IMR-90 (cell line): ENCODE results near the gene SLC25A17. TPM values are rescaled to one million over a fixed set of nuclear protein-coding genes. Genes with fewer than 3 reads are reported as not detected.

Source experiments
- ATAC-seq: fragments of 200-7000 bp; cut with Tn5 transposase; 2 replicates; pipeline ENCODE4 v1.9.1; 2020; ENCODE audit warnings: low read depth, mild to moderate bottlenecking, moderate library complexity
- BruUV-seq: library from RNA; stranded (reverse); fragments of 400-500 nt; replicated peaks from 2 replicates; lab custom pipeline; 2021; lab: Mats Ljungman, UMichigan
- CTCF ChIA-PET: fragments of 300-600 bp; formaldehyde crosslinking; extraction: SDS; loops from one replicate; lab custom pipeline; 2021; ENCODE audit warnings: antibody characterized with exemption; lab: Yijun Ruan, JAX
- POLR2A ChIA-PET: fragments of 300-600 bp; sonication (Branson Sonifier 250); formaldehyde crosslinking; loops from one replicate; lab custom pipeline; 2022; ENCODE audit warnings: antibody characterized with exemption; ENCODE audit not compliant: unreplicated experiment; lab: Charles Lee
- DNase-seq: peaks from one replicate; pipeline ENCODE4 v3.0.0; 2013
- H2AFZ ChIP-seq: replicated peaks from 2 replicates; pipeline ENCODE3; 2013; ENCODE audit warnings: low read length, mild to moderate bottlenecking; ENCODE audit not compliant: poor library complexity
- H2AK5ac ChIP-seq: 2 replicates; pipeline ENCODE4 v1.6.1; 2013; ENCODE audit warnings: low read depth, low read length, inconsistent platforms
- H2AK9ac ChIP-seq: replicated peaks from 2 replicates; pipeline ENCODE3; 2013; ENCODE audit warnings: mild to moderate bottlenecking, low read depth, low read length, moderate library complexity; ENCODE audit not compliant: poor library complexity
- H2BK120ac ChIP-seq: 2 replicates; pipeline ENCODE4 v1.6.1; 2013; ENCODE audit warnings: low read depth, low read length, inconsistent platforms
- H2BK15ac ChIP-seq: 3 replicates; pipeline ENCODE4 v1.6.1; 2013; ENCODE audit warnings: low read depth, low read length, inconsistent platforms
- H2BK20ac ChIP-seq: 2 replicates; pipeline ENCODE4 v1.6.1; 2013; ENCODE audit warnings: low read depth, mild to moderate bottlenecking, inconsistent platforms, low read length, moderate library complexity
- H2BK5ac ChIP-seq: 2 replicates; pipeline ENCODE4 v1.6.1; 2013; ENCODE audit warnings: mild to moderate bottlenecking, low read depth, low read length, inconsistent platforms; ENCODE audit not compliant: poor library complexity, severe bottlenecking
- H3K14ac ChIP-seq: replicated peaks from 2 replicates; pipeline ENCODE4 v1.6.1; 2013; ENCODE audit warnings: low read depth, low read length, inconsistent platforms
- H3K18ac ChIP-seq: 2 replicates; pipeline ENCODE4 v1.6.1; 2013; ENCODE audit warnings: low read depth, low read length, control low read depth
- H3K23ac ChIP-seq: 2 replicates; pipeline ENCODE4 v1.6.1; 2013; ENCODE audit warnings: low read depth, low read length, inconsistent platforms
- H3K27ac ChIP-seq: 2 replicates; pipeline ENCODE4 v1.5.1; 2013; ENCODE audit warnings: mild to moderate bottlenecking, control low read depth, low read length; ENCODE audit not compliant: insufficient read depth
- H3K27me3 ChIP-seq: 2 replicates; pipeline ENCODE4 v1.6.1; 2013; ENCODE audit warnings: low read length; ENCODE audit not compliant: control insufficient read depth, insufficient read depth
- H3K36me3 ChIP-seq: 2 replicates; pipeline ENCODE4 v1.6.1; 2013; ENCODE audit warnings: low read length, mixed read lengths; ENCODE audit not compliant: control insufficient read depth, insufficient read depth
- H3K4ac ChIP-seq: 2 replicates; pipeline ENCODE4 v1.6.1; 2013; ENCODE audit warnings: low read depth, low read length, inconsistent platforms
- H3K4me1 ChIP-seq: 2 replicates; pipeline ENCODE4 v1.6.1; 2013; ENCODE audit warnings: low read length, mixed read lengths; ENCODE audit not compliant: control insufficient read depth, insufficient read depth
- H3K4me2 ChIP-seq: 2 replicates; pipeline ENCODE4 v1.6.1; 2013; ENCODE audit warnings: low read depth, mild to moderate bottlenecking, control low read depth, low read length, moderate library complexity
- H3K4me3 ChIP-seq: 2 replicates; pipeline ENCODE4 v1.5.1; 2013; ENCODE audit warnings: low read depth, mild to moderate bottlenecking, control low read depth, low read length, moderate library complexity; ENCODE audit not compliant: insufficient read depth
- H3K56ac ChIP-seq: 2 replicates; pipeline ENCODE4 v1.6.1; 2013; ENCODE audit warnings: low read length, inconsistent platforms; ENCODE audit not compliant: insufficient read depth; ENCODE audit errors: extremely low read depth
- H3K79me1 ChIP-seq, 2 experiments: 2 replicates each; pipeline ENCODE4 v1.6.1; 2013; ENCODE audit warnings: low read length in 2 of 2, inconsistent platforms in 1 of 2, low read depth in 1 of 2
- H3K9ac ChIP-seq: 2 replicates; pipeline ENCODE4 v1.6.1; 2013; ENCODE audit warnings: low read depth, low read length, control low read depth
- H3K9me1 ChIP-seq: 2 replicates; pipeline ENCODE4 v1.6.1; 2013; ENCODE audit warnings: low read length, inconsistent platforms; ENCODE audit not compliant: insufficient read depth
- H3K9me3 ChIP-seq: 2 replicates; pipeline ENCODE4 v1.6.1; 2013; ENCODE audit warnings: low read length; ENCODE audit not compliant: control insufficient read depth, insufficient read depth
- H4K20me1 ChIP-seq: 2 replicates; pipeline ENCODE4 v1.6.1; 2013; ENCODE audit warnings: low read length, inconsistent platforms; ENCODE audit not compliant: insufficient read depth
- H4K5ac ChIP-seq: 2 replicates; pipeline ENCODE4 v1.6.1; 2013; ENCODE audit warnings: mild to moderate bottlenecking, low read depth, low read length, control low read depth
- H4K8ac ChIP-seq, 2 experiments: 2 replicates each; pipeline ENCODE4 v1.6.1; 2013; ENCODE audit warnings: low read depth in 2 of 2, low read length in 2 of 2, control low read depth in 1 of 2, inconsistent platforms in 1 of 2
- H4K91ac ChIP-seq: 2 replicates; pipeline ENCODE4 v1.6.1; 2013; ENCODE audit warnings: low read depth, low read length, inconsistent platforms; ENCODE audit not compliant: insufficient read depth
- BHLHE40 ChIP-seq: fragments of 150-350 bp; IDR thresholded peaks from 2 replicates; pipeline ENCODE4 v1.6.1; 2016; ENCODE audit warnings: mild to moderate bottlenecking, low read depth, low read length
- CHD1 ChIP-seq: IDR thresholded peaks from 2 replicates; pipeline ENCODE4 v1.6.1; 2012; ENCODE audit warnings: low read depth, low read length, improper control_type of control experiment
- FOS ChIP-seq: fragments of 150-350 bp; IDR thresholded peaks from 2 replicates; pipeline ENCODE4 v1.6.1; 2016; ENCODE audit warnings: low read depth, low read length
- MXI1 ChIP-seq: IDR thresholded peaks from 2 replicates; pipeline ENCODE4 v1.6.1; 2012; ENCODE audit warnings: low read depth, mild to moderate bottlenecking, low read length, moderate library complexity, borderline replicate concordance
- NFE2L2 ChIP-seq: fragments of 150-350 bp; IDR thresholded peaks from 2 replicates; pipeline ENCODE4 v1.6.1; 2016; ENCODE audit warnings: low read depth, mild to moderate bottlenecking, low read length
- POLR2A ChIP-seq: IDR thresholded peaks from 2 replicates; pipeline ENCODE4 v1.6.1; 2012; ENCODE audit warnings: mild to moderate bottlenecking, low read depth, low read length
- RCOR1 ChIP-seq: IDR thresholded peaks from 2 replicates; pipeline ENCODE4 v1.6.1; 2012; ENCODE audit warnings: mild to moderate bottlenecking, low read length, improper control_type of control experiment; ENCODE audit not compliant: insufficient replicate concordance
- SMC3 ChIP-seq: fragments of 150-350 bp; IDR thresholded peaks from 2 replicates; pipeline ENCODE4 v1.6.1; 2016; ENCODE audit warnings: low read depth, mild to moderate bottlenecking, antibody characterized with exemption, low read length, moderate library complexity
- USF2 ChIP-seq: fragments of 150-350 bp; IDR thresholded peaks from 2 replicates; pipeline ENCODE4 v1.6.1; 2017; ENCODE audit warnings: mild to moderate bottlenecking, antibody characterized with exemption, low read length, low read depth
- WGBS, 2 experiments: methylation state at CpG; one replicate each; pipeline versions ENCODE4 v1.1.5 to v1.1.7; 2013; ENCODE audit warnings: missing lambda C conversion rate in 2 of 2; ENCODE audit not compliant: insufficient read length in 1 of 2; ENCODE audit errors: extremely low coverage in 2 of 2; 5-methylcytosine and 5-hydroxymethylcytosine counted together
- dilution Hi-C: fragments of 300-500 bp; cut with HindIII; formaldehyde crosslinking; loops from one replicate; pipeline ENCODE4 v1.14.3; 2018; ENCODE audit warnings: low sequenced_read_pairs; ENCODE audit not compliant: unreplicated experiment
- in situ Hi-C: fragments of 300-500 bp; cut with MboI; formaldehyde crosslinking; loops from 3 replicates; pipeline ENCODE4 v1.14.3; 2019; ENCODE audit warnings: low sequenced_read_pairs, inconsistent platforms, mixed read lengths
- intact Hi-C: fragments of 100-400 bp; cut with micrococcal nuclease; formaldehyde crosslinking; loops from 2 replicates; pipeline ENCODE4 v1.10.0; 2022
- polyA plus RNA-seq, 3 experiments: library from polyadenylated mRNA; depleted of rRNA; stranded (reverse); fragments of >200 nt; gene quantifications; 2 replicates each; pipeline ENCODE4 v1.2.3, GENCODE V29; 2012; ENCODE audit warnings: low replicate concordance in 1 of 3
- total RNA-seq: library from RNA; depleted of rRNA; stranded (reverse); fragments of >200 nt; gene quantifications from 2 replicates; pipeline ENCODE4 v1.2.3, GENCODE V29; 2012
- TF ChIP-seq, protein P1 (sequence below): conservative IDR thresholded peaks from 2 replicates; pipeline ENCODE4 v1.5.1; 2012; ENCODE audit warnings: mild to moderate bottlenecking, low read depth, low read length, improper control_type of control experiment
- TF ChIP-seq, protein P2 (sequence below): fragments of 150-350 bp; IDR thresholded peaks from 2 replicates; pipeline ENCODE4 v1.6.1; 2016; ENCODE audit warnings: low read depth, mild to moderate bottlenecking, low read length, moderate library complexity, borderline replicate concordance

SLC25A17 gene
- total and polyA plus RNA-seq, 2 of the 4 experiments (the other 2 are of a cell fraction), result 19.6 to 36.0 TPM

DNA sequence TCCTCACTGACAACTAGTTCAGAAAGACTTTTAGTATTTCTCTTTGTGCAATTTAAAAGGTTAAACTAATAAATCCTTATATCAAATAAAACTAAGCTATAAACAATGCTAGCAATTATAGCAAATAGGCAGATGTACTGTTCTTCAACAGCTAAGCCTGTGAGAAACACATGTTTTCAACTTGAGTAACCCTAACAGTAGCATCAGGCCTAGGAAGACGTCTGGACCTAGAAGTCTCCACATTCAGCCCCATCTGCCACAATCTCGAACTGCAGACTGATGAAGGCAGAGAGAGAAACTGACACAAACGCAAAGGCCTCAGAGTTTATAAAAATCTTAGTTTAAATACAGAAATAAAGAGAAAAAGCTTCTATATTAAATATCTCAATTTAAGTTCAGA, 34.8 kb upstream of the SLC25A17 start:
- Histone ChIP-seq H3K56ac (no peak overlapping the region), H2BK15ac (no peak overlapping the region), H3K79me1 (peaks cover 7 to 37% of the 10 kb centered on the region in 2 experiments), H2BK20ac (no peak overlapping the region), H3K36me3 (peaks cover 9% of the 10 kb centered on the region), H3K9me3 (no peaks in the 10 kb centered on the region), H4K5ac (no peak overlapping the region), H2AFZ (no peak overlapping the region), H3K4me2 (peak overlapping the region; percentile 30; the same call in 1 of the 2 replicates), H3K9me1 (0 out of 2 replicates have a peak, but pooled peaks cover 3% of the 10 kb centered on the region), H3K4me1 (peaks cover 9% of the 10 kb centered on the region), H3K18ac (no peak overlapping the region), H3K14ac (0 out of 2 replicates have a peak overlapping the region, but pooled peaks have one; percentile 29), H2AK5ac (no peak overlapping the region), H4K20me1 (peaks cover 50% of the 10 kb centered on the region), H3K4ac (0 out of 2 replicates have a peak overlapping the region, but pooled peaks have one; percentile 14), H3K23ac (peak overlapping the region; percentile 60; the same call in 1 of the 2 replicates), H3K27ac (no peak overlapping the region), H2BK5ac (peak overlapping the region; percentile 16), H2AK9ac (no peak overlapping the region), H3K9ac (no peak overlapping the region), H3K4me3 (no peak overlapping the region), H2BK120ac (no peak overlapping the region), H4K8ac (peak overlapping the region in 1 of 2 experiments; percentile 44; a peak in 1 of 4 replicates), H3K27me3 (no peaks in the 10 kb centered on the region), H4K91ac (no peak overlapping the region)
- intact Hi-C loops, result no loop called here
- in situ Hi-C loops, result no loop called here
- ChIA-PET POLR2A (no interaction called here), CTCF (no interaction called here)
- no TSS peak for BruUV-seq
- DNase-seq (no peak), ATAC-seq (no peak)
- WGBS, 2 experiments, result no CpG with 5 or more reads among the region's 3 CpGs
- no peak for TF ChIP-seq CHD1
- TF ChIP-seq RCOR1, result no peak
- no peak for TF ChIP-seq NFE2L2
- TF ChIP-seq, protein P1, sequence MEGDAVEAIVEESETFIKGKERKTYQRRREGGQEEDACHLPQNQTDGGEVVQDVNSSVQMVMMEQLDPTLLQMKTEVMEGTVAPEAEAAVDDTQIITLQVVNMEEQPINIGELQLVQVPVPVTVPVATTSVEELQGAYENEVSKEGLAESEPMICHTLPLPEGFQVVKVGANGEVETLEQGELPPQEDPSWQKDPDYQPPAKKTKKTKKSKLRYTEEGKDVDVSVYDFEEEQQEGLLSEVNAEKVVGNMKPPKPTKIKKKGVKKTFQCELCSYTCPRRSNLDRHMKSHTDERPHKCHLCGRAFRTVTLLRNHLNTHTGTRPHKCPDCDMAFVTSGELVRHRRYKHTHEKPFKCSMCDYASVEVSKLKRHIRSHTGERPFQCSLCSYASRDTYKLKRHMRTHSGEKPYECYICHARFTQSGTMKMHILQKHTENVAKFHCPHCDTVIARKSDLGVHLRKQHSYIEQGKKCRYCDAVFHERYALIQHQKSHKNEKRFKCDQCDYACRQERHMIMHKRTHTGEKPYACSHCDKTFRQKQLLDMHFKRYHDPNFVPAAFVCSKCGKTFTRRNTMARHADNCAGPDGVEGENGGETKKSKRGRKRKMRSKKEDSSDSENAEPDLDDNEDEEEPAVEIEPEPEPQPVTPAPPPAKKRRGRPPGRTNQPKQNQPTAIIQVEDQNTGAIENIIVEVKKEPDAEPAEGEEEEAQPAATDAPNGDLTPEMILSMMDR, result no peak
- TF ChIP-seq FOS, result no peak
- TF ChIP-seq, protein P2, sequence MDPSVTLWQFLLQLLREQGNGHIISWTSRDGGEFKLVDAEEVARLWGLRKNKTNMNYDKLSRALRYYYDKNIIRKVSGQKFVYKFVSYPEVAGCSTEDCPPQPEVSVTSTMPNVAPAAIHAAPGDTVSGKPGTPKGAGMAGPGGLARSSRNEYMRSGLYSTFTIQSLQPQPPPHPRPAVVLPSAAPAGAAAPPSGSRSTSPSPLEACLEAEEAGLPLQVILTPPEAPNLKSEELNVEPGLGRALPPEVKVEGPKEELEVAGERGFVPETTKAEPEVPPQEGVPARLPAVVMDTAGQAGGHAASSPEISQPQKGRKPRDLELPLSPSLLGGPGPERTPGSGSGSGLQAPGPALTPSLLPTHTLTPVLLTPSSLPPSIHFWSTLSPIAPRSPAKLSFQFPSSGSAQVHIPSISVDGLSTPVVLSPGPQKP, result no peak
- TF ChIP-seq POLR2A, result no peak
- no peak for TF ChIP-seq BHLHE40
- no peak for TF ChIP-seq USF2
- no peak for TF ChIP-seq SMC3
- no peak for TF ChIP-seq MXI1
- dilution Hi-C loops, result no loop called here
